Cardiac fibroblast (primary cell): Measurements from ENCODE around the gene TRIM47.
"Not testable (repeated sequence)": the region's sequence is repeated elsewhere in the genome, so short reads cannot be mapped to it uniquely, and the experiment has no call there.

ENCODE experiments used
- DNase-seq, 2 donors: peaks; one replicate each; pipeline versions ENCODE4 v3.0.0 to v3.0.0-alpha.2; 2010; ENCODE audit warnings: low read depth in 2 of 2
- H3K4me3 ChIP-seq, 2 donors: replicated peaks in 1 of 2; 1 replicate in 1 of 2; 2 replicates in 1 of 2; pipeline ENCODE4 v1.5.1; 2011; ENCODE audit warnings: low read depth in 2 of 2, low read length in 2 of 2, mild to moderate bottlenecking in 2 of 2, moderate library complexity in 1 of 2
- CTCF ChIP-seq: IDR thresholded peaks from one replicate; pipeline ENCODE4 v1.5.1; 2011; ENCODE audit warnings: low read depth, mild to moderate bottlenecking, low read length, inconsistent platforms

Gene TRIM47

GRCh38 chr17:75891022-75891604 lies 12.7 kb upstream of the TRIM47 start:
- H3K4me3 ChIP-seq = no peak overlapping the region
- TF ChIP-seq CTCF = no peak
- DNase-seq = no peak

GRCh38 chr17:75889454-75889853 lies 11.1 kb upstream of the TRIM47 start:
- no peak overlapping the region for H3K4me3 ChIP-seq
- no peak for TF ChIP-seq CTCF
- peak in 1 of 2 donors; percentile 41 for DNase-seq

GRCh38 chr17:75888484-75888883 lies 10.1 kb upstream of the TRIM47 start:
- no peak for TF ChIP-seq CTCF
- no peak overlapping the region for H3K4me3 ChIP-seq
- no peak for DNase-seq

- not testable (repeated sequence) for H3K4me3 ChIP-seq, DNase-seq
Observed at GRCh38 chr17:75885860-75886259, 7.5 kb upstream of the TRIM47 start.

- DNase-seq = no peak
- TF ChIP-seq CTCF = no peak
- no peak overlapping the region for H3K4me3 ChIP-seq
Observed at GRCh38 chr17:75885431-75885830, 7.0 kb upstream of the TRIM47 start.

GRCh38 chr17:75881678-75882454 lies 3.5 kb upstream of the TRIM47 start:
- DNase-seq = no peak
- H3K4me3 ChIP-seq = no peak overlapping the region
- TF ChIP-seq CTCF = no peak

- no peak for TF ChIP-seq CTCF
- H3K4me3 ChIP-seq = no peak overlapping the region
- DNase-seq = no peak
Observed at GRCh38 chr17:75880266-75880665, 1.9 kb upstream of the TRIM47 start.
